SU-DHL-6 (cell line): Measurements from ENCODE around the gene DEFB119.

Experiments used
- H2AFZ ChIP-seq: fragments of 200-600 bp; sonication (generic); 2 replicates; pipeline ENCODE4 v1.6.1; 2014; ENCODE audit warnings: low read depth, mild to moderate bottlenecking, moderate library complexity, mixed read lengths, antibody characterized with exemption, low read length; ENCODE audit not compliant: severe bottlenecking
- H3F3A ChIP-seq: fragments of 200-600 bp; shearing (Covaris generic); 2 replicates; pipeline ENCODE4 v1.6.0; 2016; ENCODE audit warnings: antibody characterized with exemption, mild to moderate bottlenecking; ENCODE audit not compliant: insufficient read depth
- H3K27ac ChIP-seq: fragments of 200-600 bp; sonication (generic); 2 replicates; pipeline ENCODE4 v1.5.1; 2016; ENCODE audit warnings: low read depth, mild to moderate bottlenecking, low read length, moderate library complexity, mixed read lengths
- H3K27me3 ChIP-seq: fragments of 200-600 bp; sonication (generic), shearing (Covaris generic); 2 replicates; pipeline ENCODE4 v1.6.0; 2014; ENCODE audit warnings: mild to moderate bottlenecking, low read length
- H3K36me3 ChIP-seq: fragments of 200-600 bp; sonication (generic); 2 replicates; pipeline ENCODE4 v1.6.1; 2014; ENCODE audit warnings: mild to moderate bottlenecking, low read length, mixed read lengths
- H3K4me2 ChIP-seq: fragments of 300-600, 200-600 bp; shearing (Covaris generic), sonication (generic); 2 replicates; pipeline ENCODE4 v1.6.0; 2014; ENCODE audit warnings: low read length, low read depth, mild to moderate bottlenecking; ENCODE audit not compliant: poor library complexity, severe bottlenecking
- H3K4me3 ChIP-seq: fragments of 200-600 bp; sonication (generic); 2 replicates; pipeline ENCODE4 v1.5.1; 2014; ENCODE audit warnings: antibody characterized with exemption, low read length, mild to moderate bottlenecking, mixed read lengths; ENCODE audit not compliant: insufficient read depth, poor library complexity, severe bottlenecking
- H3K79me2 ChIP-seq: fragments of 200-600 bp; sonication (generic); 2 replicates; pipeline ENCODE4 v1.6.1; 2014; ENCODE audit warnings: mild to moderate bottlenecking, low read length, moderate library complexity; ENCODE audit not compliant: insufficient read depth
- H3K9ac ChIP-seq: fragments of 200-600 bp; sonication (generic); 2 replicates; pipeline ENCODE4 v1.7.0; 2014; ENCODE audit warnings: mild to moderate bottlenecking, low read length
- H3K9me2 ChIP-seq: fragments of 200-600 bp; sonication (generic); replicated peaks from 2 replicates; pipeline ENCODE4 v1.6.1; 2014; ENCODE audit warnings: low read length; ENCODE audit not compliant: insufficient read depth
- H3K9me3 ChIP-seq: fragments of 200-600 bp; sonication (generic); 2 replicates; pipeline ENCODE4 v1.6.1; 2014; ENCODE audit warnings: low read length, mixed read lengths; ENCODE audit not compliant: insufficient read depth
- H4K20me1 ChIP-seq: fragments of 200-600 bp; sonication (generic); 2 replicates; pipeline ENCODE4 v1.6.1; 2014; ENCODE audit warnings: low read depth, mild to moderate bottlenecking, antibody characterized with exemption, low read length, moderate library complexity, mixed read lengths
- EZH2phosphoT487 ChIP-seq: fragments of 200-600 bp; sonication (generic), shearing (Covaris generic); conservative IDR thresholded peaks from 2 replicates; pipeline ENCODE4 v1.6.1; 2018; ENCODE audit warnings: mild to moderate bottlenecking, antibody characterized with exemption, low read length, moderate library complexity, mixed read lengths
- TF ChIP-seq, protein P1 (sequence below): fragments of 200-600 bp; sonication (generic); IDR thresholded peaks from one replicate; pipeline ENCODE4 v1.5.1; 2017; ENCODE audit warnings: antibody characterized with exemption, mild to moderate bottlenecking, low read length, moderate library complexity; ENCODE audit not compliant: insufficient read depth, poor library complexity, severe bottlenecking

Gene DEFB119

GRCh38 chr20:31341470-31341869 is 48.9 kb downstream of the DEFB119 start:
- no peaks in the 10 kb centered on the region for H3K79me2 ChIP-seq
- no peaks in the 10 kb centered on the region for H3K9me2 ChIP-seq
- no peak overlapping the region for H3K4me2 ChIP-seq
- no peak overlapping the region for H3K27ac ChIP-seq
- no peaks in the 10 kb centered on the region for H4K20me1 ChIP-seq
- H3K9ac ChIP-seq: no peak overlapping the region
- no peaks in the 10 kb centered on the region for H3F3A ChIP-seq
- H3K27me3 ChIP-seq: no peaks in the 10 kb centered on the region
- H3K9me3 ChIP-seq: no peaks in the 10 kb centered on the region
- H3K4me3 ChIP-seq: no peak overlapping the region
- TF ChIP-seq, protein P1, sequence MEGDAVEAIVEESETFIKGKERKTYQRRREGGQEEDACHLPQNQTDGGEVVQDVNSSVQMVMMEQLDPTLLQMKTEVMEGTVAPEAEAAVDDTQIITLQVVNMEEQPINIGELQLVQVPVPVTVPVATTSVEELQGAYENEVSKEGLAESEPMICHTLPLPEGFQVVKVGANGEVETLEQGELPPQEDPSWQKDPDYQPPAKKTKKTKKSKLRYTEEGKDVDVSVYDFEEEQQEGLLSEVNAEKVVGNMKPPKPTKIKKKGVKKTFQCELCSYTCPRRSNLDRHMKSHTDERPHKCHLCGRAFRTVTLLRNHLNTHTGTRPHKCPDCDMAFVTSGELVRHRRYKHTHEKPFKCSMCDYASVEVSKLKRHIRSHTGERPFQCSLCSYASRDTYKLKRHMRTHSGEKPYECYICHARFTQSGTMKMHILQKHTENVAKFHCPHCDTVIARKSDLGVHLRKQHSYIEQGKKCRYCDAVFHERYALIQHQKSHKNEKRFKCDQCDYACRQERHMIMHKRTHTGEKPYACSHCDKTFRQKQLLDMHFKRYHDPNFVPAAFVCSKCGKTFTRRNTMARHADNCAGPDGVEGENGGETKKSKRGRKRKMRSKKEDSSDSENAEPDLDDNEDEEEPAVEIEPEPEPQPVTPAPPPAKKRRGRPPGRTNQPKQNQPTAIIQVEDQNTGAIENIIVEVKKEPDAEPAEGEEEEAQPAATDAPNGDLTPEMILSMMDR: no peak
- no peak for TF ChIP-seq EZH2phosphoT487
- no peaks in the 10 kb centered on the region for H3K36me3 ChIP-seq
- H2AFZ ChIP-seq: no peak overlapping the region

DNA sequence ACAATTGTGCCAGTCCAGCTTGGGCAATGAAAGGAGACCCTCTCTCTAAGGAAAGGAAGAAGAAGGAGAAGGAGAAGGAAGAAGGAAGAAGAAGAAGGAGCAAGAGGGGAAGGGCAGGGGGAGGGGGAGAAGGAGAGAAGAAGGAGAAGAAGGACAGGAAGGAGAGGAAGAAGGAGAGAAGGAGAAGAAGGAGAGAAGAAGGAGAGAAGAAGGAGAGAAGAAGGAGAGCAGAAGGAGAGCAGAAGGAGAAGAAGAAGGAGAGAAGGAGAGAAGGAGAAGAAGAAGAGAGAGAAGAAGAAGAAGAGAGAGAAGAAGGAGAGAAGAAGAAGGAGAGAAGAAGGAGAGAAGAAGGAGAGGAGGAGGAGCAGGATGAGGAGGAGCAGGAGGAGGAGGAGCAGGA is 59.5 kb downstream of the DEFB119 start:
- H3K79me2 ChIP-seq: no peaks in the 10 kb centered on the region
- TF ChIP-seq, protein P1: no peak
- no peak for TF ChIP-seq EZH2phosphoT487
- no peaks in the 10 kb centered on the region for H3K9me3 ChIP-seq
- no peaks in the 10 kb centered on the region for H3K9me2 ChIP-seq
- no peaks in the 10 kb centered on the region for H3K36me3 ChIP-seq
- H3K4me3 ChIP-seq: no peak overlapping the region
- no peaks in the 10 kb centered on the region for H3F3A ChIP-seq
- no peak overlapping the region for H3K27ac ChIP-seq
- H3K4me2 ChIP-seq: no peak overlapping the region
- no peak overlapping the region for H3K9ac ChIP-seq
- H4K20me1 ChIP-seq: no peaks in the 10 kb centered on the region
- H2AFZ ChIP-seq: no peak overlapping the region
- H3K27me3 ChIP-seq: no peaks in the 10 kb centered on the region
